NCI-H345 treated with DMSO at 0.1 percent for 48 hours (cell line): ENCODE data around the gene RALGDS.
"Not testable (repeated sequence)": the region's sequence is repeated elsewhere in the genome, so short reads cannot be mapped to it uniquely, and the experiment has no call there.

Experiments
- DNase-seq: peaks from one replicate; lab custom pipeline; 2025; ENCODE audit not compliant: unreplicated experiment; lab: John Stamatoyannopoulos, UW

The RALGDS gene

GRCh38 chr9:133090752-133091385 lies 30.2 kb downstream of the RALGDS start:
- no peak for DNase-seq

- no peak for DNase-seq
These were observed 30.9 kb downstream of the RALGDS start for GRCh38 chr9:133090187-133090586.

- peak; percentile 55 for DNase-seq
These were observed 31.8 kb downstream of the RALGDS start for GRCh38 chr9:133089271-133089671.

GRCh38 chr9:133088756-133089155 lies 32.3 kb downstream of the RALGDS start:
- DNase-seq = no peak

- no peak for DNase-seq
These were observed 32.8 kb downstream of the RALGDS start for GRCh38 chr9:133088146-133088750.

- DNase-seq = no peak
These were observed 33.5 kb downstream of the RALGDS start for GRCh38 chr9:133087429-133088145.

GRCh38 chr9:133086894-133087293 lies 34.1 kb downstream of the RALGDS start:
- DNase-seq = no peak

GRCh38 chr9:133086212-133086860 lies 34.7 kb downstream of the RALGDS start:
- DNase-seq = not testable (repeated sequence)

- not testable (repeated sequence) for DNase-seq
These were observed 37.4 kb downstream of the RALGDS start for GRCh38 chr9:133083688-133084087.

GRCh38 chr9:133081957-133082644 lies 38.9 kb downstream of the RALGDS start:
- not testable (repeated sequence) for DNase-seq

- not testable (repeated sequence) for DNase-seq
These were observed 40.0 kb downstream of the RALGDS start for GRCh38 chr9:133080786-133081779.

- DNase-seq = no peak
These were observed 40.9 kb downstream of the RALGDS start for GRCh38 chr9:133080161-133080560.

GRCh38 chr9:133078486-133078885 lies 42.6 kb downstream of the RALGDS start:
- no peak for DNase-seq

- DNase-seq = no peak
These were observed 44.3 kb downstream of the RALGDS start for GRCh38 chr9:133076691-133077090.

GRCh38 chr9:133075925-133076630 lies 45.0 kb downstream of the RALGDS start:
- DNase-seq = no peak

- no peak for DNase-seq
These were observed 46.9 kb downstream of the RALGDS start for GRCh38 chr9:133074111-133074651.

GRCh38 chr9:133073086-133074014 lies 47.7 kb downstream of the RALGDS start:
- no peak for DNase-seq

- not testable (repeated sequence) for DNase-seq
These were observed 48.8 kb downstream of the RALGDS start for GRCh38 chr9:133072210-133072609.
